GM12878 (cell line): ENCODE data around the gene UBR7. TPM values are rescaled to one million over a fixed set of nuclear protein-coding genes. Genes with fewer than 3 reads are reported as not detected.

Experiments used
- CHD2 ChIP-seq: IDR thresholded peaks from 2 replicates; pipeline ENCODE4 v1.6.1; 2011; ENCODE audit warnings: low read depth, low read length, improper control_type of control experiment, borderline replicate concordance
- IKZF1 ChIP-seq: fragments of 450-650 bp; conservative IDR thresholded peaks from 2 replicates; pipeline ENCODE4 v1.6.1; 2017; ENCODE audit warnings: antibody characterized with exemption, mild to moderate bottlenecking
- NR2C1 ChIP-seq: fragments of 450-650 bp; IDR thresholded peaks from 2 replicates; pipeline ENCODE4 v1.6.1; 2017; ENCODE audit warnings: antibody characterized with exemption, mild to moderate bottlenecking, moderate library complexity
- PAX8 ChIP-seq: fragments of 450-650 bp; IDR thresholded peaks from 2 replicates; pipeline ENCODE4 v1.6.1; 2017; ENCODE audit warnings: mild to moderate bottlenecking, moderate library complexity
- PKNOX1 ChIP-seq: fragments of 450-650 bp; IDR thresholded peaks from 2 replicates; pipeline ENCODE4 v1.6.1; 2016; ENCODE audit warnings: mild to moderate bottlenecking
- RAD21 ChIP-seq: IDR thresholded peaks from 2 replicates; pipeline ENCODE4 v1.6.1; 2011; ENCODE audit warnings: mild to moderate bottlenecking, low read depth, low read length, moderate library complexity; ENCODE audit not compliant: insufficient read depth
- SKIL ChIP-seq: fragments of 450-650 bp; IDR thresholded peaks from 2 replicates; pipeline ENCODE4 v1.6.1; 2017; ENCODE audit warnings: mild to moderate bottlenecking, low read depth, inconsistent platforms; ENCODE audit not compliant: poor library complexity, severe bottlenecking
- SPI1 ChIP-seq: IDR thresholded peaks from 2 replicates; pipeline ENCODE4 v1.6.1; 2011; ENCODE audit warnings: low read depth, mild to moderate bottlenecking, low read length, moderate library complexity, borderline replicate concordance; ENCODE audit not compliant: insufficient read depth
- SUPT20H ChIP-seq: IDR thresholded peaks from 2 replicates; pipeline ENCODE4 v1.6.1; 2011; ENCODE audit warnings: low read depth, mild to moderate bottlenecking, low read length, moderate library complexity, borderline replicate concordance; ENCODE audit not compliant: control insufficient read depth
- TARDBP ChIP-seq: IDR thresholded peaks from 2 replicates; pipeline ENCODE4 v1.6.1; 2016; ENCODE audit warnings: borderline replicate concordance
- ZBTB33 ChIP-seq: fragments of 450-650 bp; IDR thresholded peaks from 2 replicates; pipeline ENCODE4 v1.6.1; 2017; ENCODE audit warnings: mild to moderate bottlenecking
- ZNF622 ChIP-seq: fragments of 450-650 bp; IDR thresholded peaks from 2 replicates; pipeline ENCODE4 v1.6.1; 2017; ENCODE audit warnings: mild to moderate bottlenecking, inconsistent platforms
- polyA plus RNA-seq, 11 experiments: library from polyadenylated mRNA; depleted of rRNA in 4 of 11; unstranded in 6 of 11; stranded (reverse) in 5 of 11; fragments of >200 nt; fragmentation: Nextera tagmentation in 4 of 11; fragmentation: Illumina TruSeq in 1 of 11; extraction: Ambion mirVana in 4 of 11; extraction: Trizol in 1 of 11; gene quantifications; 1 replicate in 1 of 11; 2 replicates in 10 of 11; pipeline versions ENCODE4 v1.2.1 to v1.2.3, GENCODE V29; 2011 to 2016; ENCODE audit warnings: inconsistent platforms in 2 of 11, missing spikeins in 2 of 11, low read depth in 1 of 11
- total RNA-seq, 4 experiments: library from RNA; depleted of rRNA in 3 of 4; stranded (reverse); fragments of >200 nt in 3 of 4; fragmentation: Illumina TruSeq in 1 of 4; extraction: Trizol in 1 of 4; gene quantifications; 2 replicates each; pipeline versions ENCODE4 v1.2.1 to v1.2.3, GENCODE V29; 2013 to 2021

Gene UBR7
- total and polyA plus RNA-seq, 10 of the 15 experiments (the other 5 are each of a cell fraction or from before 2014, with no cell fraction given): 14.3 to 85.6 (median 49.9) TPM

- TF ChIP-seq SPI1 (peak; percentile 44; the same call in 1 of the 2 replicates), PKNOX1 (0 out of 2 replicates have a peak, but pooled peaks have one; percentile 21), SUPT20H (no peak), IKZF1 (peak; percentile 38; the same call in 1 of the 2 replicates), RAD21 (no peak), ZBTB33 (no peak), CHD2 (0 out of 2 replicates have a peak, but pooled peaks have one; percentile 8), SKIL (peak; percentile 64), TARDBP (no peak), ZNF622 (no peak), PAX8 (peak; percentile 92; the same call in 1 of the 2 replicates), NR2C1 (no peak)
Measured at GRCh38 chr14:93212432-93212831, 5.4 kb downstream of the UBR7 start (continued).
